KOPT-K1 (cell line): ENCODE results near the gene KANK2.

Experiments
- H3K27ac ChIP-seq: fragments of 200-600 bp; sonication (generic); 2 replicates; pipeline ENCODE4 v1.5.1; 2016; ENCODE audit warnings: antibody characterized with exemption, mild to moderate bottlenecking, low read depth, low read length; ENCODE audit not compliant: poor library complexity, severe bottlenecking
- H3K36me3 ChIP-seq: fragments of 200-600 bp; sonication (generic); 2 replicates; pipeline ENCODE4 v1.5.1; 2017; ENCODE audit warnings: antibody characterized with exemption, mild to moderate bottlenecking, low read length, moderate library complexity; ENCODE audit not compliant: insufficient read depth
- H3K9me3 ChIP-seq: fragments of 200-600 bp; sonication (generic); 2 replicates; pipeline ENCODE4 v1.5.1; 2017; ENCODE audit warnings: antibody characterized with exemption, low read length, mild to moderate bottlenecking; ENCODE audit not compliant: insufficient read depth, poor library complexity, severe bottlenecking

Gene KANK2

GRCh38 chr19:11205939-11206570 lies 8.7 kb upstream of the KANK2 start:
- no peak overlapping the region for H3K27ac ChIP-seq
- no peaks in the 10 kb centered on the region for H3K9me3 ChIP-seq
- no peaks in the 10 kb centered on the region for H3K36me3 ChIP-seq

DNA sequence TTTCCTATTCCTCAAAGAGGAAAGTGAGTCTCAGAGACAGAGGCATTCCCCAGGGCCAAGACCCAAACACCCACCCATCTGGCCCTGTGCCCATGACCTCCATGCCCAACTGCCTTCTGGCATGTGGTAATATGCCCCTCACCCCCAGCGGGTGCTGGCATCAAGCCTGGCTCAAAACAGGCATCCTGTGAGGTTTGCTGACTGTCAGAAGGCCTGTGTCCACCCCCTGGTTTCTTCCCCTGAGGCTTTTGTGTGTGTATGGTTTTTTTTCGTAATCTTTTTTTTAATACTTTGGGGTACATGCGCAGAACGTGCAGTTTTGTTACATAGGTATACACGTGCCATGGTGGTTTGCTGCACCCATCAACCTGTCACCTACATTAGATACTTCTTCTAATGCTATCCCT lies 7.6 kb upstream of the KANK2 start:
- no peak overlapping the region for H3K27ac ChIP-seq
- no peaks in the 10 kb centered on the region for H3K36me3 ChIP-seq
- H3K9me3 ChIP-seq: no peaks in the 10 kb centered on the region

- H3K36me3 ChIP-seq: no peaks in the 10 kb centered on the region
- no peaks in the 10 kb centered on the region for H3K9me3 ChIP-seq
- no peak overlapping the region for H3K27ac ChIP-seq
These were observed 6.8 kb upstream of the KANK2 start for GRCh38 chr19:11204076-11204602.

GRCh38 chr19:11203194-11204075 lies 6.1 kb upstream of the KANK2 start:
- Histone ChIP-seq H3K27ac (no peak overlapping the region), H3K36me3 (no peaks in the 10 kb centered on the region), H3K9me3 (no peaks in the 10 kb centered on the region)

- H3K36me3 ChIP-seq: no peaks in the 10 kb centered on the region
- no peak overlapping the region for H3K27ac ChIP-seq
- H3K9me3 ChIP-seq: no peaks in the 10 kb centered on the region
These were observed 5.3 kb upstream of the KANK2 start for GRCh38 chr19:11202488-11203193.

GRCh38 chr19:11201791-11202190 lies 4.4 kb upstream of the KANK2 start:
- Histone ChIP-seq H3K36me3 (no peaks in the 10 kb centered on the region), H3K9me3 (no peaks in the 10 kb centered on the region), H3K27ac (no peak overlapping the region)

DNA sequence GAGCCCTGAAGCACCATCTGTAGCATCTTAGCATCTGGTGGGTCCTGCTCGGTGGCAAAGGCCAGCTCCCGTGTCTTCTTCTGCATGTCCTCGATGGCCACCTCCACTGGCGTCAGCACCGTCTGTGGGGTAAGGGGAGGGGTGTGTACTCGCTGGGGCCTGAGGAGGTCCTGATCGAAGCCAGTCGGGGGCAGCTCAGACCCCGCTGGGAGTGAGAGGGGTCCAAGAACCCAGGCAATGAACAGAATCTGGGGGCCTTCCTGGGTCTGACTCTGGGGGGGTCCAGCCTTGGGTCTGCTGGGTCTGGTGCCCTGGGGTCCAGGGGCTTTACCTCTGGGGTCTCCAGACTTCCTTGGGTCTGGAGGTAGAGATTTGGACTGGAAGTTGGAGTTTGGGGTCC lies 3.6 kb upstream of the KANK2 start:
- Histone ChIP-seq H3K27ac (no peak overlapping the region), H3K9me3 (no peaks in the 10 kb centered on the region), H3K36me3 (no peaks in the 10 kb centered on the region)

DNA sequence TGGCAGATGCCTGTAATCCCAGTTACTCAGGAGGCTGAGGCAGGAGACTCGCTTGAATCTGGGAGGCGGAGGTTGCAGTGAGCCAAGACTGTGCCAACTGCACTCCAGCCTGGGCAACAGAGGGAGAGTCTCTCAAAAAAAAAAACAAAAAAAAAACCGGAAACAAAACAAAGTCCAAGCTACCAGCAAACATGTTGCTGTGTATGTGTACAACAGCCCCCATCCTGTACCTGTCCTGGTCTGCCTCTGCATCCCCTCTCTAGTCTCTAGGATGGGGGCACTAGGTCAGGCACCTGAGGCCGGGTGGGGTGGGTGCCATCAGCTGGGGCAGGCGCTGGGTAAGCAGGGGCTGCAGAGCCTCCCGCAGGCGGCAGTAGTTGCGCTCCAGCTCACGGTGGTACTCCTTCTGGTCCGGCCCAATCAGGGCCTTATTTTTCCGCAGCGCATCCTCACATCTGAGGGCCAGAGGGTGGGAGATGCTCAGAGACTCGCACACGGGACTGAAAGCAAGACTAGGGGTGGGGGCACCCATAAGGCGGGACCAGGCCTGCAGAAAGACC lies 2.8 kb upstream of the KANK2 start:
- Histone ChIP-seq H3K27ac (no peak overlapping the region), H3K9me3 (no peaks in the 10 kb centered on the region), H3K36me3 (no peaks in the 10 kb centered on the region)

DNA sequence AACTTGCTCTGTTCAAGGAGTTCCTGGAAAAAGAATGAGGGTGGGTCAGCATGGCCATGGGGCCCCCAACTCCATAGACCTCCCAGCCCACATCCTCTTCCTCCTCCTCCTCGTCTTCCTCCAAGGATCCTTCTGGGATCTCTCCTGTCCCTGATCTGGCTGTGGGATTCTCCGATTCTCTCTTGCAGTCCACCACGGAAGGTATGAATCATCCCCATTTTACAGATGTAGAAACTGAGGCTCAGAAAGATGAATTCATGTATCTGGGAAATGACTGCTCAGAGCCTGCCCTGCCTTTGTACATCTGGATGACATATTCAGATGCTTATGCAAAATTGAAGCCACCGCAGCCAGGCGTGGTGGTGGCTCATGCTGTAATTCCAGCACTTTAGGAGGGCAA lies 2.2 kb upstream of the KANK2 start:
- Histone ChIP-seq H3K9me3 (no peaks in the 10 kb centered on the region), H3K27ac (no peak overlapping the region), H3K36me3 (no peaks in the 10 kb centered on the region)

DNA sequence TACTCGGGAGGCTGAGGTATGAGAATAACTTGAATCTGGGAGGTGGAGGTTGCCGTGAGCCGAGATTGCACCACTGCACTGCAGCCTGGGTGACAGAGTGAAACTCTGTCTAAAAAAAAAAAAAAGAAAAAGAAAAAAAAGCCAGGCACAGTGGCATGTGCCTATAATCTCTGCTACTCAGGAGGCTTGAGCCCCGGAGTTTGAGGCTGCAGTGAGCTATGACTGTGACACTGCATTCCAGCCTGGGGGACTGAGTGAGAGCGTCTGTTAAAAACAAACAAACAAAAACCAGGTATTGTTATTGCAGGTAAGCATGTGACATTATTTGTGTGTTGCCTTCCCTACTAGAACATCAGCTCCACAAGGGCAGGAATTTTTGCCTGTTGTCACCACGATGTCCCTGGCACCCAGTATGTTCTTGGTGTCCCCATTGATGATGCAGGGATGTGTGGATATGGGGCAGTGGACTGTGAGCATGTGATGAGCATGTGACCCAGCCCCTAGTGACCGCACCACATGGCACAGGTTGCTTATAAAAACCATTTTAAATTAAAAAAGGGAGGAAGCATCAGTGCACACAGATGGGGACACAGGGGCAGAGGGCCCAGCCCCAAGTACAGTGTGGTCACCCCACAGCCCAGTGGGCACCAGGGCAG lies 1.6 kb upstream of the KANK2 start:
- Histone ChIP-seq H3K36me3 (no peaks in the 10 kb centered on the region), H3K9me3 (no peaks in the 10 kb centered on the region), H3K27ac (no peak overlapping the region)

- H3K9me3 ChIP-seq: no peaks in the 10 kb centered on the region
- H3K27ac ChIP-seq: no peak overlapping the region
- H3K36me3 ChIP-seq: no peaks in the 10 kb centered on the region
These were observed 810 bp upstream of the KANK2 start for GRCh38 chr19:11198175-11198534.

DNA sequence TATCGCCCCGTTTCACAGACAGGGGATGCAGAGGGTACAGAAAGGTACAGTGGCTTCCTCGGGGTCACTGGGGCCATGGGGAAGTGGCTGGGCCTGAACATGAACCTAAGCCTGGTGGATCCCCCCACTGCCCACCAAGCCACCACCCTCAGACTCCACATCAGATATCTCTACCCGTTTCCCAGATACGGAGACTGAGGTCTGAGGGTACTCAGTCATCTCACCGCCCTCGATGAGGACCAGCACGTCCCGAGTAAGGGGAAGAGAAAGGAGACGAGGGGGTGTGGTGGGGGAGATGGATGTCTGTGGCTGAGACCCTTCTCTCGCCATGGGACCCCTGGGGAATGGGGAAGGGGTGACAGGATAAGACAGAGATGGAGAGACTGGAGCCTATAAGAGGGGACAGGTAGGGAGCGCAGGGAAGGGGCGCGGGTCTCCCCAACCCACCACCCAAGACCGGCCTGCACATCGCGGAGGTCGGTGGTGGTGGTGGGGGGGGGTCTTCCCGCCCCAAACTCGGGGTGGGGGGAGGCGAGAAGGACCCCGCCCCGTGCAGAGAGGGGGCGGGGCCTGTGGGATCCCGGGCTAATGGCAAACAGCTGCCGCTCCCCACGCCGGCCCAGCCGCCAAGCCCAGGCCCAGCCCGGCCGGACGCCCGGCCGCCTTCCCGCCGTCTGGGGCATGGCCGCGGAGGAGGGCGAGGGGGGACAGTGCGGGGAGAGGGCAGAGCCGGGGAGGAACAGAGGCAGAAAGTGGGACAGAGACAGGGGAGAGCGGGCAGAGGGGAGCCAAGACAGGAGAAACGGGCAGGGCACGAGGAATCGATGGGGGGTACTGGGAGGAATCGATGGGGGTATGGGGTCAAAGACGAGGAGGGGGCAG lies 698 bp downstream of the KANK2 start:
- H3K36me3 ChIP-seq: no peaks in the 10 kb centered on the region
- no peak overlapping the region for H3K27ac ChIP-seq
- no peaks in the 10 kb centered on the region for H3K9me3 ChIP-seq

GRCh38 chr19:11195681-11196080 lies 1.7 kb downstream of the KANK2 start:
- Histone ChIP-seq H3K27ac (no peak overlapping the region), H3K36me3 (no peaks in the 10 kb centered on the region)

More at GRCh38 chr19:11195681-11196080, 1.7 kb downstream of the KANK2 start:
- H3K9me3 ChIP-seq: no peaks in the 10 kb centered on the region
